A549 (cell line): ENCODE results near the gene POMT2. TPM values are rescaled to one million over a fixed set of nuclear protein-coding genes. Genes with fewer than 3 reads are reported as not detected.

Source experiments
- ATAC-seq, 2 experiments: fragments of 200-7000 bp in 1 of 2; fragments of >200 bp in 1 of 2; cut with Nextera tagmentation in 1 of 2; cut with Tn5 transposase in 1 of 2; 3 replicates each; pipeline versions ENCODE4 v1.8.0 to v1.9.1; 2018 to 2020; ENCODE audit warnings: mild to moderate bottlenecking in 1 of 2, moderate library complexity in 1 of 2
- CTCF ChIA-PET: fragments of 300-600 bp; sonication (Branson Sonifier 250); formaldehyde crosslinking; extraction: SDS; loops from one replicate; lab custom pipeline; 2021; ENCODE audit warnings: antibody characterized with exemption, inconsistent platforms; lab: Yijun Ruan, JAX
- POLR2A ChIA-PET: fragments of 350-600 bp; formaldehyde crosslinking; extraction: SDS; loops from one replicate; lab custom pipeline; 2021; ENCODE audit warnings: antibody characterized with exemption, inconsistent platforms; lab: Yijun Ruan, JAX
- DNase-seq, 2 experiments: peaks; one replicate each; pipeline versions ENCODE4 v3.0.0 to v3.0.0-alpha.2; 2011 to 2016; ENCODE audit warnings: low read depth in 1 of 2, low spot score in 1 of 2
- FAIRE-seq: peaks from 2 replicates; lab custom pipeline; 2011; peaks lifted over from hg19 to GRCh38; lab: Jason Lieb, UNC
- H3K27ac ChIP-seq, 2 experiments: fragments of >200 bp; sonication (Bioruptor Twin); formaldehyde crosslinking; 3 replicates each; pipeline ENCODE4 v1.5.1; 2016 to 2017
- H3K4me1 ChIP-seq: fragments of >200 bp; sonication (Bioruptor Twin); formaldehyde crosslinking; 3 replicates; pipeline ENCODE4 v1.6.1; 2016
- H3K4me2 ChIP-seq: fragments of >200 bp; sonication (Bioruptor Twin); formaldehyde crosslinking; 3 replicates; pipeline ENCODE4 v1.6.1; 2016
- H3K4me3 ChIP-seq: fragments of >200 bp; sonication (Bioruptor Twin); formaldehyde crosslinking; 3 replicates; pipeline ENCODE4 v1.5.1; 2016
- H3K9me3 ChIP-seq: fragments of >200 bp; sonication (Bioruptor Twin); formaldehyde crosslinking; 3 replicates; pipeline ENCODE4 v1.6.1; 2016
- ATOH8 ChIP-seq: fragments of 250-450 bp; sonication (Bioruptor Pico); IDR thresholded peaks from 2 replicates; pipeline ENCODE4 v1.5.0; 2020; ENCODE audit warnings: low read depth, mild to moderate bottlenecking, moderate library complexity
- CHD4 ChIP-seq: fragments of 200-600 bp; sonication (generic); IDR thresholded peaks from 2 replicates; pipeline ENCODE4 v1.6.1; 2016; ENCODE audit warnings: antibody characterized with exemption, mild to moderate bottlenecking, borderline replicate concordance
- EP300 ChIP-seq, 2 experiments: fragments of >200 bp; sonication (Bioruptor Twin); formaldehyde crosslinking; IDR thresholded peaks; 2 replicates in 1 of 2; 3 replicates in 1 of 2; pipeline ENCODE4 v1.6.1; 2016 to 2017
- ESRRA ChIP-seq: fragments of 150-350 bp; IDR thresholded peaks from 2 replicates; pipeline ENCODE4 v1.6.1; 2014; ENCODE audit warnings: mild to moderate bottlenecking, low read length, borderline replicate concordance
- HDAC2 ChIP-seq: fragments of 200-600 bp; sonication (generic); IDR thresholded peaks from 2 replicates; pipeline ENCODE4 v1.6.1; 2016
- HEYL ChIP-seq: fragments of 250-450 bp; sonication (Bioruptor Pico); IDR thresholded peaks from 2 replicates; pipeline ENCODE4 v1.8.0; 2021; ENCODE audit warnings: mild to moderate bottlenecking, moderate library complexity
- HMGXB4 ChIP-seq: fragments of 250-450 bp; sonication (Bioruptor Pico); IDR thresholded peaks from 2 replicates; pipeline ENCODE4 v1.5.0; 2021; ENCODE audit warnings: mild to moderate bottlenecking, moderate library complexity, borderline replicate concordance
- HOXB13 ChIP-seq: fragments of 250-450 bp; sonication (Bioruptor Pico); IDR thresholded peaks from 2 replicates; pipeline ENCODE4 v1.5.0; 2020; ENCODE audit warnings: low read depth, mild to moderate bottlenecking, moderate library complexity
- JUN ChIP-seq, 2 experiments: fragments of >200 bp; sonication (Bioruptor Twin); formaldehyde crosslinking; IDR thresholded peaks; 2 replicates in 1 of 2; 3 replicates in 1 of 2; pipeline ENCODE4 v1.6.1; 2016 to 2017
- JUNB ChIP-seq: fragments of >200 bp; sonication (Bioruptor Twin); formaldehyde crosslinking; IDR thresholded peaks from 2 replicates; pipeline ENCODE4 v1.6.1; 2016
- KDM5A ChIP-seq: fragments of 200-600 bp; sonication (generic); IDR thresholded peaks from 2 replicates; pipeline ENCODE4 v1.6.1; 2016; ENCODE audit warnings: antibody characterized with exemption, mild to moderate bottlenecking
- MAFK ChIP-seq: fragments of 450-650 bp; IDR thresholded peaks from 2 replicates; pipeline ENCODE4 v1.6.1; 2014; ENCODE audit not compliant: partially characterized antibody
- NPAS2 ChIP-seq: fragments of 250-450 bp; sonication (Bioruptor Pico); IDR thresholded peaks from 2 replicates; pipeline ENCODE4 v1.8.0; 2022; ENCODE audit warnings: mild to moderate bottlenecking, moderate library complexity, borderline replicate concordance
- NR3C1 ChIP-seq: fragments of >200 bp; sonication (Bioruptor Twin); formaldehyde crosslinking; IDR thresholded peaks from 3 replicates; pipeline ENCODE4 v1.6.1; 2017
- POLR2AphosphoS2 ChIP-seq: conservative IDR thresholded peaks from 2 replicates; pipeline ENCODE4 v1.6.1; 2012; ENCODE audit warnings: low read length, improper control_type of control experiment, inconsistent platforms
- RAD21 ChIP-seq, 2 experiments: fragments of >200 bp in 1 of 2; sonication (Bioruptor Twin) in 1 of 2; formaldehyde crosslinking in 1 of 2; IDR thresholded peaks in 1 of 2; conservative IDR thresholded peaks in 1 of 2; 2 replicates in 1 of 2; 3 replicates in 1 of 2; pipeline ENCODE4 v1.6.1; 2012 to 2018; ENCODE audit warnings: inconsistent platforms in 1 of 2
- RCOR1 ChIP-seq: fragments of 150-350 bp; IDR thresholded peaks from 2 replicates; pipeline ENCODE4 v1.6.1; 2014; ENCODE audit warnings: antibody characterized with exemption, low read length, low read depth
- RNF2 ChIP-seq: fragments of 200-600 bp; sonication (generic); IDR thresholded peaks from 2 replicates; pipeline ENCODE4 v1.6.1; 2016; ENCODE audit warnings: low read depth, mild to moderate bottlenecking, antibody characterized with exemption, moderate library complexity, borderline replicate concordance
- SMC3 ChIP-seq: fragments of >200 bp; sonication (Bioruptor Twin); formaldehyde crosslinking; IDR thresholded peaks from 3 replicates; pipeline ENCODE4 v1.6.1; 2018; ENCODE audit warnings: inconsistent platforms
- SREBF2 ChIP-seq: fragments of 450-650 bp; IDR thresholded peaks from 2 replicates; pipeline ENCODE4 v1.6.1; 2014; ENCODE audit warnings: mild to moderate bottlenecking, moderate library complexity
- USF2 ChIP-seq: fragments of 450-650 bp; IDR thresholded peaks from 2 replicates; pipeline ENCODE4 v1.6.1; 2014; ENCODE audit warnings: antibody characterized with exemption
- ZC3H11A ChIP-seq: fragments of 450-650 bp; IDR thresholded peaks from 2 replicates; pipeline ENCODE4 v1.6.1; 2014; ENCODE audit warnings: antibody characterized with exemption, mild to moderate bottlenecking
- whole genome bisulfite sequencing: methylation state at CpG from one replicate; pipeline ENCODE4 v1.1.6; 2017; ENCODE audit errors: missing lambda C conversion rate; 5-methylcytosine and 5-hydroxymethylcytosine counted together
- polyA plus RNA-seq, 4 experiments: library from polyadenylated mRNA; depleted of rRNA in 3 of 4; stranded (reverse); fragments of >200 nt; fragmentation: RNase III in 1 of 4; extraction: RNeasy Plus Mini Kit Qiagen cat#74134 plus additional on column Dnase treatment in 1 of 4; gene quantifications; 2 replicates in 3 of 4; 3 replicates in 1 of 4; pipeline ENCODE4 v1.2.3, GENCODE V29; 2011 to 2017

The POMT2 gene
- polyA plus RNA-seq, 2 of the 4 experiments (the other 2 are of a cell fraction), result 27.1 to 38.7 TPM

GRCh38 chr14:77290705-77291104, 30.0 kb downstream of the POMT2 start (continued):
- TF ChIP-seq ATOH8 (CRISPR knock-in tag) (no peak), JUNB (no peak), KDM5A (no peak), NR3C1 (no peak), RCOR1 (no peak)

GRCh38 chr14:77286576-77286975, 34.1 kb downstream of the POMT2 start:
- ATAC-seq (no peak), FAIRE-seq (no peak), DNase-seq (no peak)
- WGBS, result 95% methylated on average over 5 of the region's 5 CpGs
- Histone ChIP-seq H3K4me2 (no peak overlapping the region), H3K4me3 (no peak overlapping the region), H3K4me1 (no peaks in the 10 kb centered on the region), H3K9me3 (no peaks in the 10 kb centered on the region), H3K27ac (no peak overlapping the region)
- ChIA-PET POLR2A (interaction anchor here (0.7 kb wide), 1 partner anchor 40 kb away, joined by 5 read pairs; no protein-coding TSS in a partner anchor), CTCF (interaction anchor here (3.1 to 7.1 kb wide), 2 partner anchors 14 to 134 kb away, joined by 8 to 53 read pairs; no protein-coding TSS in a partner anchor)
- TF ChIP-seq HOXB13 (CRISPR knock-in tag) (no peak), JUNB (no peak), ATOH8 (CRISPR knock-in tag) (no peak), HDAC2 (no peak)

- no peak for ATAC-seq
- Histone ChIP-seq H3K4me2 (no peak overlapping the region), H3K4me1 (no peaks in the 10 kb centered on the region), H3K9me3 (no peaks in the 10 kb centered on the region), H3K27ac (no peak overlapping the region), H3K4me3 (no peak overlapping the region)
- DNase-seq, result no peak
- FAIRE-seq, result no peak
- WGBS, result 89% methylated on average over 5 of the region's 5 CpGs
- TF ChIP-seq POLR2AphosphoS2, result no peak
- no peak for TF ChIP-seq HMGXB4 (CRISPR knock-in tag)
- TF ChIP-seq HDAC2, result no peak
- TF ChIP-seq ZC3H11A, result no peak
- no peak for TF ChIP-seq JUN (IDR thresholded peaks at IDR 0.05)
- TF ChIP-seq USF2, result no peak
- TF ChIP-seq, all 56 proteins: peak for 0
- ChIA-PET POLR2A (no interaction called here), CTCF (interaction anchor here (0.7 to 3.0 kb wide), 5 partner anchors 14 to 141 kb away, joined by 3 to 13 read pairs (median 7); no protein-coding TSS in a partner anchor)
Observed at GRCh38 chr14:77284466-77284865, 36.2 kb downstream of the POMT2 start.

- Histone ChIP-seq H3K4me3 (no peak overlapping the region), H3K4me1 (no peaks in the 10 kb centered on the region), H3K27ac (no peak overlapping the region), H3K4me2 (no peak overlapping the region), H3K9me3 (no peaks in the 10 kb centered on the region)
- ATAC-seq (no peak), FAIRE-seq (no peak), DNase-seq (no peak)
- WGBS, result 77% methylated on average over 4 of the region's 4 CpGs
- TF ChIP-seq EP300 (IDR thresholded peaks at IDR 0.05) (no peak), RAD21 (conservative IDR thresholded peaks at IDR 0.05 in 1 of 2, IDR thresholded peaks at IDR 0.05 in 1 of 2) (no peak), USF2 (no peak), ESRRA (no peak), SMC3 (no peak), RNF2 (no peak), JUN (IDR thresholded peaks at IDR 0.05) (no peak), NPAS2 (CRISPR knock-in tag) (no peak), MAFK (no peak), JUNB (no peak), HEYL (CRISPR knock-in tag) (no peak), SREBF2 (no peak), CHD4 (no peak)
- CTCF ChIA-PET, result interaction anchor here (0.7 to 3.0 kb wide), 8 partner anchors 14 to 140 kb away, joined by 3 to 13 read pairs (median 5); no protein-coding TSS in a partner anchor
- POLR2A ChIA-PET, result no interaction called here
Observed at GRCh38 chr14:77284066-77284465, 36.6 kb downstream of the POMT2 start.
